ENCODE results near the gene RPLP2. TPM values are rescaled to one million over a fixed set of nuclear protein-coding genes. Genes with fewer than 3 reads are reported as not detected.

RPLP2 gene
- total RNA-seq, 1 experiment from 2014 or later, result 2,582 TPM

DNA sequence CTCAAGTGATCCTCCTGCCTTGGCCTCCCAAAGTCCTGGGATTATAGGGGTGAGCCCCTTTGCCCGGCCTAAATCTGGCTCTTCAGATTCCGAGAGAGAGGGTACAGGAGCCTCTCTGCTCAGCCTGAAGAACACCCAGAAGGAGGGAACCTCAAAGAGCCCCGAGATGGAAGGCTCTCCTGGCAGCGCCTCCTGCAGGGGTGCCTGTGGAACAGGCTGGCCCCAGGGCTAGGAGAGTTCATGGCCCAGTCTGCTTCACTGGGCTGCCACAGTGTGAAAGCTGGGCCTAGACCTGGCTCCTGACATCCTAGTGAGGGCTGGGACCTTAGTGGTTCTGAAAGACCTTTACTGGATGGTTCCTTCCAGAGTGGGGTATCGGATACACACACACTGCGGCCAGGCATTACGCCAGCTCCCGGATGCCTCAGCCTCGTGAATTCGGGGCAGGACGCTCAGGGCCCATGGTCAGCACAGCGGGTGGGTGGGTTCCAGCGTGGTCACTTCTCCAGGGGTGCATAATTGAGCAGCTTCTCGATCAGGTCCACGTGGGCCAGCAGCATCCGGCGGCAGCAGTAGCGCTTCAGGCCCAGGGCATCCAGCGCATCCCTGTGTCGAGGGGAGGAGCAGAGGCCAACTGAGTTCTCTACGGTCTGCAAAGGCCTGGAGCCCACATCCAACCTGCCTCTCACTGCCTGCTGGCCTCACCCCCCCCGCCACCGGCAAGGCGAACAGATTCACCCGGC is 30.3 kb downstream of the RPLP2 start (continued):
- no peak for TF ChIP-seq ZNF532 (CRISPR knock-in tag; IDR thresholded peaks at IDR 0.05; ENCODE audit: borderline replicate concordance)
- TF ChIP-seq MLX (CRISPR knock-in tag; IDR thresholded peaks at IDR 0.05), result no peak
- TF ChIP-seq GTF2I (CRISPR knock-in tag; conservative IDR thresholded peaks at IDR 0.05), result no peak
- no peak for TF ChIP-seq ZNF416 (CRISPR knock-in tag; IDR thresholded peaks at IDR 0.05)
- TF ChIP-seq RELA (CRISPR knock-in tag; IDR thresholded peaks at IDR 0.05; ENCODE audit: borderline replicate concordance), result no peak
- no peak for TF ChIP-seq SOX15 (CRISPR knock-in tag; IDR thresholded peaks at IDR 0.05)
- no peak for TF ChIP-seq NFATC4 (CRISPR knock-in tag; IDR thresholded peaks at IDR 0.05)
- TF ChIP-seq NFE2L1 (CRISPR knock-in tag; IDR thresholded peaks at IDR 0.05), result no peak
- no peak for TF ChIP-seq JAZF1 (CRISPR knock-in tag; IDR thresholded peaks at IDR 0.05)

- no peaks in the 10 kb centered on the region for H3K9me3 Mint-ChIP-seq
- CTCF ChIA-PET, result interaction anchor here (1.1 to 5.9 kb wide), 2 partner anchors 11 to 40 kb away, joined by 3 to 82 read pairs; partner anchors contain the start of genes CD151 and CRACR2B
- H3K4me1 Mint-ChIP-seq, result peaks cover 23% of the 10 kb centered on the region
- peaks cover 13% of the 10 kb centered on the region for H3K36me3 Mint-ChIP-seq
- peak overlapping the region; percentile 79 for H3K4me3 Mint-ChIP-seq
- no peak overlapping the region for H3K27ac Mint-ChIP-seq
- no peak for ATAC-seq
- DNase-seq (ENCODE audit: low spot score), result no peak
- H3K27me3 Mint-ChIP-seq (ENCODE audit: low read depth), result no peaks in the 10 kb centered on the region
- POLR2A ChIA-PET, result interaction anchor here (1.2 to 1.3 kb wide), 2 partner anchors 8 to 12 kb away, joined by 5 to 6 read pairs; partner anchors contain the start of gene CD151
- 0 out of 2 replicates have a peak, but pooled peaks have one; percentile 19 for TF ChIP-seq MYBL2 (CRISPR knock-in tag; IDR thresholded peaks at IDR 0.05)
- no peak for TF ChIP-seq ZNF423 (CRISPR knock-in tag; IDR thresholded peaks at IDR 0.05)
- TF ChIP-seq, protein P1, sequence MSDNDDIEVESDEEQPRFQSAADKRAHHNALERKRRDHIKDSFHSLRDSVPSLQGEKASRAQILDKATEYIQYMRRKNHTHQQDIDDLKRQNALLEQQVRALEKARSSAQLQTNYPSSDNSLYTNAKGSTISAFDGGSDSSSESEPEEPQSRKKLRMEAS (CRISPR knock-in tag; IDR thresholded peaks at IDR 0.05), result peak; percentile 2; the same call in 1 of the 2 replicates
- TF ChIP-seq, protein P2, sequence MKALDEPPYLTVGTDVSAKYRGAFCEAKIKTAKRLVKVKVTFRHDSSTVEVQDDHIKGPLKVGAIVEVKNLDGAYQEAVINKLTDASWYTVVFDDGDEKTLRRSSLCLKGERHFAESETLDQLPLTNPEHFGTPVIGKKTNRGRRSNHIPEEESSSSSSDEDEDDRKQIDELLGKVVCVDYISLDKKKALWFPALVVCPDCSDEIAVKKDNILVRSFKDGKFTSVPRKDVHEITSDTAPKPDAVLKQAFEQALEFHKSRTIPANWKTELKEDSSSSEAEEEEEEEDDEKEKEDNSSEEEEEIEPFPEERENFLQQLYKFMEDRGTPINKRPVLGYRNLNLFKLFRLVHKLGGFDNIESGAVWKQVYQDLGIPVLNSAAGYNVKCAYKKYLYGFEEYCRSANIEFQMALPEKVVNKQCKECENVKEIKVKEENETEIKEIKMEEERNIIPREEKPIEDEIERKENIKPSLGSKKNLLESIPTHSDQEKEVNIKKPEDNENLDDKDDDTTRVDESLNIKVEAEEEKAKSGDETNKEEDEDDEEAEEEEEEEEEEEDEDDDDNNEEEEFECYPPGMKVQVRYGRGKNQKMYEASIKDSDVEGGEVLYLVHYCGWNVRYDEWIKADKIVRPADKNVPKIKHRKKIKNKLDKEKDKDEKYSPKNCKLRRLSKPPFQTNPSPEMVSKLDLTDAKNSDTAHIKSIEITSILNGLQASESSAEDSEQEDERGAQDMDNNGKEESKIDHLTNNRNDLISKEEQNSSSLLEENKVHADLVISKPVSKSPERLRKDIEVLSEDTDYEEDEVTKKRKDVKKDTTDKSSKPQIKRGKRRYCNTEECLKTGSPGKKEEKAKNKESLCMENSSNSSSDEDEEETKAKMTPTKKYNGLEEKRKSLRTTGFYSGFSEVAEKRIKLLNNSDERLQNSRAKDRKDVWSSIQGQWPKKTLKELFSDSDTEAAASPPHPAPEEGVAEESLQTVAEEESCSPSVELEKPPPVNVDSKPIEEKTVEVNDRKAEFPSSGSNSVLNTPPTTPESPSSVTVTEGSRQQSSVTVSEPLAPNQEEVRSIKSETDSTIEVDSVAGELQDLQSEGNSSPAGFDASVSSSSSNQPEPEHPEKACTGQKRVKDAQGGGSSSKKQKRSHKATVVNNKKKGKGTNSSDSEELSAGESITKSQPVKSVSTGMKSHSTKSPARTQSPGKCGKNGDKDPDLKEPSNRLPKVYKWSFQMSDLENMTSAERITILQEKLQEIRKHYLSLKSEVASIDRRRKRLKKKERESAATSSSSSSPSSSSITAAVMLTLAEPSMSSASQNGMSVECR (CRISPR knock-in tag; IDR thresholded peaks at IDR 0.05; ENCODE audit: borderline replicate concordance), result no peak
- no peak for TF ChIP-seq USF2 (CRISPR knock-in tag; IDR thresholded peaks at IDR 0.05)
- TF ChIP-seq TEAD4 (CRISPR knock-in tag; IDR thresholded peaks at IDR 0.05), result no peak
- 0 out of 2 replicates have a peak, but pooled peaks have one; percentile 2 for TF ChIP-seq ESRRA (CRISPR knock-in tag; IDR thresholded peaks at IDR 0.05; ENCODE audit: borderline replicate concordance)
- TF ChIP-seq, protein P3, sequence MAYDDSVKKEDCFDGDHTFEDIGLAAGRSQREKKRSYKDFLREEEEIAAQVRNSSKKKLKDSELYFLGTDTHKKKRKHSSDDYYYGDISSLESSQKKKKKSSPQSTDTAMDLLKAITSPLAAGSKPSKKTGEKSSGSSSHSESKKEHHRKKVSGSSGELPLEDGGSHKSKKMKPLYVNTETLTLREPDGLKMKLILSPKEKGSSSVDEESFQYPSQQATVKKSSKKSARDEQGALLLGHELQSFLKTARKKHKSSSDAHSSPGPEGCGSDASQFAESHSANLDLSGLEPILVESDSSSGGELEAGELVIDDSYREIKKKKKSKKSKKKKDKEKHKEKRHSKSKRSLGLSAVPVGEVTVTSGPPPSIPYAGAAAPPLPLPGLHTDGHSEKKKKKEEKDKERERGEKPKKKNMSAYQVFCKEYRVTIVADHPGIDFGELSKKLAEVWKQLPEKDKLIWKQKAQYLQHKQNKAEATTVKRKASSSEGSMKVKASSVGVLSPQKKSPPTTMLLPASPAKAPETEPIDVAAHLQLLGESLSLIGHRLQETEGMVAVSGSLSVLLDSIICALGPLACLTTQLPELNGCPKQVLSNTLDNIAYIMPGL (CRISPR knock-in tag; IDR thresholded peaks at IDR 0.05), result no peak
- no peak for TF ChIP-seq STAT6 (CRISPR knock-in tag; conservative IDR thresholded peaks at IDR 0.05; ENCODE audit: low read depth)
- TF ChIP-seq NFATC4 (CRISPR knock-in tag; IDR thresholded peaks at IDR 0.05), result no peak
Measured at GRCh38 chr11:841981-842369, 32.2 kb downstream of the RPLP2 start.
